Measurements from ENCODE around the gene MGAT5. TPM values are rescaled to one million over a fixed set of nuclear protein-coding genes. Genes with fewer than 3 reads are reported as not detected.

The MGAT5 gene
- total RNA-seq, 4 donors from 2014 or later, result 10.3 to 53.2 (median 27.0) TPM

GRCh38 chr2:134491771-134492441 lies 238.0 kb downstream of the MGAT5 start:
- no peak for DNase-seq
- Histone ChIP-seq H3K9me3 (no peaks in the 10 kb centered on the region), H3K4me3 (no peak overlapping the region), H3K36me3 (no peaks in the 10 kb centered on the region), H3K27ac (no peak overlapping the region), H3K4me1 (no peaks in the 10 kb centered on the region), H3K27me3 (no peaks in the 10 kb centered on the region)
- no peak for TF ChIP-seq POLR2A (IDR thresholded peaks at IDR 0.05)
- TF ChIP-seq CTCF (IDR thresholded peaks at IDR 0.05), result no peak
- intact Hi-C loops (cut with DNase I; ENCODE audit: low total_unique reads), result no loop called here

- Histone ChIP-seq H3K4me1 (no peaks in the 10 kb centered on the region), H3K4me3 (no peak overlapping the region), H3K36me3 (no peaks in the 10 kb centered on the region), H3K9me3 (no peaks in the 10 kb centered on the region), H3K27ac (no peak overlapping the region), H3K27me3 (no peaks in the 10 kb centered on the region)
- no peak for TF ChIP-seq CTCF (IDR thresholded peaks at IDR 0.05)
- no peak for TF ChIP-seq POLR2A (IDR thresholded peaks at IDR 0.05)
- DNase-seq, result no peak
- intact Hi-C loops (cut with DNase I; ENCODE audit: low total_unique reads), result no loop called here
Observed at GRCh38 chr2:134493797-134494196, 239.9 kb downstream of the MGAT5 start.

GRCh38 chr2:134498654-134499053 lies 244.8 kb downstream of the MGAT5 start:
- H3K27ac ChIP-seq, result no peak overlapping the region
- no peaks in the 10 kb centered on the region for H3K9me3 ChIP-seq
- DNase-seq, result no peak
- no peaks in the 10 kb centered on the region for H3K27me3 ChIP-seq
- intact Hi-C loops (cut with DNase I; ENCODE audit: low total_unique reads), result no loop called here
- H3K4me1 ChIP-seq, result no peaks in the 10 kb centered on the region
- TF ChIP-seq CTCF (IDR thresholded peaks at IDR 0.05) (no peak), POLR2A (IDR thresholded peaks at IDR 0.05) (no peak)
- H3K4me3 ChIP-seq, result no peak overlapping the region
- H3K36me3 ChIP-seq, result no peaks in the 10 kb centered on the region

- no peak for DNase-seq
- Histone ChIP-seq H3K4me1 (no peaks in the 10 kb centered on the region), H3K27ac (no peak overlapping the region), H3K36me3 (no peaks in the 10 kb centered on the region), H3K4me3 (no peak overlapping the region), H3K9me3 (no peaks in the 10 kb centered on the region), H3K27me3 (no peaks in the 10 kb centered on the region)
- intact Hi-C loops (cut with DNase I; ENCODE audit: low total_unique reads), result no loop called here
- no peak for TF ChIP-seq POLR2A (IDR thresholded peaks at IDR 0.05)
- TF ChIP-seq CTCF (IDR thresholded peaks at IDR 0.05), result no peak
Observed at GRCh38 chr2:134499307-134499926, 245.5 kb downstream of the MGAT5 start.

- TF ChIP-seq POLR2A (IDR thresholded peaks at IDR 0.05), result no peak
- TF ChIP-seq CTCF (IDR thresholded peaks at IDR 0.05), result no peak
- H3K27me3 ChIP-seq, result no peaks in the 10 kb centered on the region
- intact Hi-C loops (cut with DNase I; ENCODE audit: low total_unique reads), result no loop called here
- H3K4me1 ChIP-seq, result no peaks in the 10 kb centered on the region
- DNase-seq, result peak in 1 of 2 donors; percentile 41
- no peaks in the 10 kb centered on the region for H3K9me3 ChIP-seq
- no peak overlapping the region for H3K4me3 ChIP-seq
- no peaks in the 10 kb centered on the region for H3K36me3 ChIP-seq
- H3K27ac ChIP-seq, result peak overlapping the region in 1 of 2 donors; percentile 55
Observed at GRCh38 chr2:134500211-134500935, 246.5 kb downstream of the MGAT5 start.

All from uterus (tissue), 4 donors.